ENCODE results near the gene ELL. TPM values are rescaled to one million over a fixed set of nuclear protein-coding genes. Genes with fewer than 3 reads are reported as not detected.

ELL gene
- total RNA-seq, 1 donor: 19.9 TPM

GRCh38 chr19:18417250-18418028 is 104.4 kb downstream of the ELL start:
- peak overlapping the region; percentile 49 for H3K4me3 ChIP-seq (ENCODE audit: low read depth, low read length)
- peak; percentile 90 for DNase-seq (ENCODE audit: low read depth)
- no peak for TF ChIP-seq CTCF (IDR thresholded peaks at IDR 0.05; ENCODE audit: insufficient read depth, low read depth, low read length)

- peak overlapping the region; percentile 49 for H3K4me3 ChIP-seq (ENCODE audit: low read depth, low read length)
- DNase-seq (ENCODE audit: low read depth): peak; percentile 90
- no peak for TF ChIP-seq CTCF (IDR thresholded peaks at IDR 0.05; ENCODE audit: insufficient read depth, low read depth, low read length)
Measured at GRCh38 chr19:18416778-18417249, 105.1 kb downstream of the ELL start.

GRCh38 chr19:18415178-18415867 is 106.5 kb downstream of the ELL start:
- TF ChIP-seq CTCF (IDR thresholded peaks at IDR 0.05; ENCODE audit: insufficient read depth, low read depth, low read length): no peak
- peak overlapping the region; percentile 30 for H3K4me3 ChIP-seq (ENCODE audit: low read depth, low read length)
- peak; percentile 71 for DNase-seq (ENCODE audit: low read depth)

- peak; percentile 37 for DNase-seq (ENCODE audit: low read depth)
- TF ChIP-seq CTCF (IDR thresholded peaks at IDR 0.05; ENCODE audit: insufficient read depth, low read depth, low read length): no peak
- H3K4me3 ChIP-seq (ENCODE audit: low read depth, low read length): peak overlapping the region; percentile 30
Measured at GRCh38 chr19:18414504-18415177, 107.2 kb downstream of the ELL start.

- no peak for TF ChIP-seq CTCF (IDR thresholded peaks at IDR 0.05; ENCODE audit: insufficient read depth, low read depth, low read length)
- no peak for DNase-seq (ENCODE audit: low read depth)
Measured at GRCh38 chr19:18412610-18413239, 109.1 kb downstream of the ELL start.

GRCh38 chr19:18408053-18408476 is 113.8 kb downstream of the ELL start:
- no peak for DNase-seq (ENCODE audit: low read depth)
- no peak overlapping the region for H3K4me3 ChIP-seq (ENCODE audit: low read depth, low read length)
- TF ChIP-seq CTCF (IDR thresholded peaks at IDR 0.05; ENCODE audit: insufficient read depth, low read depth, low read length): peak; percentile 53

More at GRCh38 chr19:18412610-18413239, 109.1 kb downstream of the ELL start:
- H3K4me3 ChIP-seq (ENCODE audit: low read depth, low read length): no peak overlapping the region

All from fibroblast of villous mesenchyme (primary cell).